Measurements from ENCODE around the gene SHKBP1. TPM values are rescaled to one million over a fixed set of nuclear protein-coding genes. Genes with fewer than 3 reads are reported as not detected.
A peak's percentile ranks its signal among the peaks of the same experiment; 100 is the strongest.

Gene SHKBP1
- total and polyA plus RNA-seq, 3 donors from 2014 or later, result 35.6 to 56.3 (median 37.2) TPM

DNA sequence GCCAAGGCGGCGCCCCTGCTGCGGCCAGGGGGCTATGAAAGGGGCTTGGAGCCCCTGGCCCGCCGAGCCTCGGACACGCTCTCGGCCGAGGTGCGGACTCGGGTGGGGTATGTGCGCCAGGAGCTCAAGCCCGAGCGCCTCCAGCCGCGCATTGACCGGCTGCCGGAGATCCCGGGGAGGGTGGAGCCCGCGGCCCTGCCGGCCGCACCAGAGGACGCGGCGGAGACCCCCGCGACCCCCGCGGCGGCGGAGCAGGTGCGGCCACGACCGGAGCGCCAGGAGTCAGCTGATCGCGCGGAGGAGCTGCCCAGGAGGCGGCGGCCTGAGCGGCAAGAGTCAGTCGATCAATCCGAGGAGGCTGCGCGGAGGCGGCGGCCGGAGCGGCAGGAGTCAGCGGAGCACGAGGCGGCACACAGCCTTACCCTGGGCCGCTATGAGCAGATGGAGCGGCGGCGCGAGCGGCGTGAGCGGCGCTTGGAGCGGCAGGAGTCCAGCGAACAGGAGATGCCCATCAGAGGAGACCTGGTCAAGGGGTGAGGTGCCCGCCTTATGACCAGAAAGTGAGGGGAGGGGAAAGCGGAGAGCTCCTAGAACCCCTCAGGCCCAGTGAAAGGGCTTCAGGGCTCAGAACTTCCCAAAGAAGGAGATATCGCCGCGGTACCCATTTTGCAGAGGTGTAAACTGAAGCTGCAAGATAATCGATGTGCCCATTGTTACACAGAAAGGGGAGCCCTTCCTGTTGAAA, 8.8 kb upstream of the SHKBP1 start:
- no peaks in the 10 kb centered on the region for H3K36me3 ChIP-seq (ENCODE audit: low read depth, missing control alignments)
- no peaks in the 10 kb centered on the region for H3K27me3 ChIP-seq
- no peaks in the 10 kb centered on the region for H3K9me3 ChIP-seq
- no peak for TF ChIP-seq POLR2A (IDR thresholded peaks at IDR 0.05)
- H3K4me3 ChIP-seq, result peak overlapping the region in 1 of 2 donors; percentile 21
- H3K27ac ChIP-seq, result no peak overlapping the region
- no peak for DNase-seq
- WGBS, 2 donors, result 15 to 18% methylated on average over 22 to 57 of the region's 70 CpGs
- H3K4me1 ChIP-seq, result peaks cover 3% of the 10 kb centered on the region
- intact Hi-C loops (cut with DNase I; ENCODE audit: low total_unique reads), result no loop called here

DNA sequence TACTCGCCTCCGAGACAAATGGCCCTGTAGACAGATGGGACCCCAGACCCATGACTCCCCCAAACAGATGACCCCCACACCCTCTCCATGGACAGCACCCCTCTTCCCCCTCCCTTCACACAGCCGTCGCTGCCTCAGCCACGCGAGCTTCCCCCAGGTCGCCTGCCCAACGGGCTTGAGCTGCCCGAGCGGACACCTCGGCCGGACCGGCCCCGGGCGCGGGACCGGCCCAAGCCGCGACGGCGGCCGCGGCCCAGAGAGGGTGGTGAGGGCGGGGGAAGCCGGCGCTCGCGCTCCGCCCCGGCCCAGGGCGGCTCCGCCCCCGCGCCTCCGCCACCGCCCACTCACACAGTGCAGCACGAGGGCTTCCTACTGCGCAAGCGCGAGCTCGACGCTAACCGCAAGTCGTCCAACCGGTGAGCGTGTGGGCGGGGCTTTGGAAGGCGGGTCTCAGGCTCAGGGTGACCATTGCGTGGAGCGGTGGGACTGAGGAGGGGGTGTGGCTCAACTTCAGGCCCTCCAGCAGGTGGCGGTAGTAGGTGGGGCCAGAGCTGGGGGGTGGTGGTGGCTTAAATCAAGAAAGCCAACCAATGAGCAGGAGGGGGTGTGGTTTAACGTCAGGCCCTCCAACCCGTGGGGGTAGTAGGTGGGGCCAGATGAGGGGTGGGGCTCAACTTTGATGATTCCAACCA, 6.2 kb upstream of the SHKBP1 start:
- Histone ChIP-seq H3K4me3 (peak overlapping the region; percentile 34 to 41), H3K36me3 (ENCODE audit: low read depth, missing control alignments) (no peaks in the 10 kb centered on the region), H3K27ac (peak overlapping the region; percentile 65 to 68), H3K27me3 (no peaks in the 10 kb centered on the region), H3K9me3 (no peaks in the 10 kb centered on the region), H3K4me1 (peaks cover 3% of the 10 kb centered on the region)
- intact Hi-C loops (cut with DNase I; ENCODE audit: low total_unique reads), result no loop called here
- TF ChIP-seq, protein P1, sequence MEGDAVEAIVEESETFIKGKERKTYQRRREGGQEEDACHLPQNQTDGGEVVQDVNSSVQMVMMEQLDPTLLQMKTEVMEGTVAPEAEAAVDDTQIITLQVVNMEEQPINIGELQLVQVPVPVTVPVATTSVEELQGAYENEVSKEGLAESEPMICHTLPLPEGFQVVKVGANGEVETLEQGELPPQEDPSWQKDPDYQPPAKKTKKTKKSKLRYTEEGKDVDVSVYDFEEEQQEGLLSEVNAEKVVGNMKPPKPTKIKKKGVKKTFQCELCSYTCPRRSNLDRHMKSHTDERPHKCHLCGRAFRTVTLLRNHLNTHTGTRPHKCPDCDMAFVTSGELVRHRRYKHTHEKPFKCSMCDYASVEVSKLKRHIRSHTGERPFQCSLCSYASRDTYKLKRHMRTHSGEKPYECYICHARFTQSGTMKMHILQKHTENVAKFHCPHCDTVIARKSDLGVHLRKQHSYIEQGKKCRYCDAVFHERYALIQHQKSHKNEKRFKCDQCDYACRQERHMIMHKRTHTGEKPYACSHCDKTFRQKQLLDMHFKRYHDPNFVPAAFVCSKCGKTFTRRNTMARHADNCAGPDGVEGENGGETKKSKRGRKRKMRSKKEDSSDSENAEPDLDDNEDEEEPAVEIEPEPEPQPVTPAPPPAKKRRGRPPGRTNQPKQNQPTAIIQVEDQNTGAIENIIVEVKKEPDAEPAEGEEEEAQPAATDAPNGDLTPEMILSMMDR (IDR thresholded peaks at IDR 0.05), result peak; percentile 17 to 62 (median 22)
- TF ChIP-seq POLR2A (IDR thresholded peaks at IDR 0.05), result no peak
- DNase-seq, result peak; percentile 99
- WGBS, 2 donors, result 1% methylated on average over 27 to 30 of the region's 53 CpGs

DNA sequence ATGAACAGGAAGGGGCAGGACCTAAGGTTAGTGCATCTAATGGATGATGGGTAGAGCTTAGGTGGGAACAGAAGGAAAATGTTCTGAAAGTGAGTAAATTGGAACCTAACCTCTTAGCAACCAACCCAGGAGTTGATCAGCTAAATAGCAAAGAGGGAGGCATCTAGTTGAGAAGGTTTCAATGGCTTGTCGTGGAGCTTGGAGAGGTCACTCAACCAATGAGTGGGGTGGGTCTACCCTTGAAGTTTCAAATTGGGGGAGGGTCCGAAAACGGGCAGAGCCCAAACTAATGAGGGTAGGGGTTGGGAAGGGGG, 5.7 kb upstream of the SHKBP1 start:
- H3K27ac ChIP-seq, result peak overlapping the region in 1 of 2 donors; percentile 65
- TF ChIP-seq, protein P1 (IDR thresholded peaks at IDR 0.05), result no peak
- no peak for TF ChIP-seq POLR2A (IDR thresholded peaks at IDR 0.05)
- H3K4me1 ChIP-seq, result peaks cover 3% of the 10 kb centered on the region
- DNase-seq, result no peak
- intact Hi-C loops (cut with DNase I; ENCODE audit: low total_unique reads), result no loop called here
- WGBS, 2 donors, result 23 to 26% methylated on average over 3 of the region's 3 CpGs
- H3K9me3 ChIP-seq, result no peaks in the 10 kb centered on the region
- H3K36me3 ChIP-seq (ENCODE audit: low read depth, missing control alignments), result no peaks in the 10 kb centered on the region
- H3K27me3 ChIP-seq, result no peaks in the 10 kb centered on the region
- no peak overlapping the region for H3K4me3 ChIP-seq

DNA sequence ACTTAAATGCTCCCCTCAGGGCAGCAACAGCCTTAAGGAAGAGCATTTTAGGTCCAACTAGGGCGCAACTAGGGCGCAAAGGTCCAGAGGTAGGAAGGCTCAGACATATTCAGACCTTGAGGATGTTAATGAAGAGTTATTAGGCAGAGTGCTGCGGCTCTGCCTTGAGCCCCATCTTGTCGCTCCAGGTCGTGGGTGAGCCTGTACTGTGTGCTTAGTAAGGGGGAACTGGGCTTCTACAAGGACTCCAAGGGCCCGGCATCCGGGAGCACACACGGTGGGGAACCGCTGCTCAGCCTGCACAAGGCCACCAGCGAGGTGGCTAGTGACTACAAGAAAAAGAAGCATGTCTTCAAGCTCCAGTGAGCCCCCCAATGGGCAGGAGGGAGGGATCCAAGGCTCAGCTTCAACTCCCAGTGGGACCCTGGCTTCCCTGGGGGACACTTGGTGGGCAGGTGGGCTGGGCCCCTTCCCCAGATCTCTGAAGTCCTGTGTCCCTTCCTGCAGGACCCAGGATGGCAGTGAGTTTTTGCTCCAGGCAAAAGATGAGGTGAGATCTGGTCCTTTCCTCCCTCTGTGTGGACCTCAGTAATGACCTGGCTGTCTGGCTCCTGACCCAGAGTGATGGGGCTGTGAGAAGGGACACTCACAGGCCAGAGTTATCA, 4.7 kb upstream of the SHKBP1 start:
- TF ChIP-seq POLR2A (IDR thresholded peaks at IDR 0.05), result no peak
- TF ChIP-seq, protein P1 (IDR thresholded peaks at IDR 0.05), result no peak
- Histone ChIP-seq H3K9me3 (no peaks in the 10 kb centered on the region), H3K4me1 (peaks cover 3% of the 10 kb centered on the region), H3K27me3 (no peaks in the 10 kb centered on the region), H3K36me3 (ENCODE audit: low read depth, missing control alignments) (no peaks in the 10 kb centered on the region), H3K4me3 (no peak overlapping the region), H3K27ac (no peak overlapping the region)
- no peak for DNase-seq
- intact Hi-C loops (cut with DNase I; ENCODE audit: low total_unique reads), result no loop called here
- 74 to 83% methylated on average over 10 of the region's 10 CpGs for WGBS, 2 donors

DNA sequence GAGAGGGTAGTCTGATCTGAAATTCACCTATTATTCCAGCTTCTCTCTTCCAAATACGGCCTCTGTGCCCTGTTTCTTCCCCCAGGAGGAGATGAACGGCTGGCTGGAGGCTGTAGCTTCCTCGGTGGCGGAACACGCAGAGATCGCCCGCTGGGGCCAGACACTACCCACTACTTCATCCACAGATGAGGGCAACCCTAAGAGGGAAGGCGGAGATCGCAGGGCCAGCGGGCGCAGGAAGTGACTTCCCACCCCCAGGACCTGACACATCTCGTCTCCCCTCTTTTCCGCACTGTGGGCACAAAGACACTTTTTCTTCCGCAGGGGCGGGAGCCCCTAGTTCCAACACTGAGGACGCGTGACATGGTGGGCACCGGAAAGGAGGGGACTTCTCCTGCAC, 1.3 kb upstream of the SHKBP1 start:
- Histone ChIP-seq H3K9me3 (no peaks in the 10 kb centered on the region), H3K27ac (no peak overlapping the region), H3K4me3 (no peak overlapping the region), H3K4me1 (no peaks in the 10 kb centered on the region), H3K36me3 (ENCODE audit: low read depth, missing control alignments) (no peaks in the 10 kb centered on the region), H3K27me3 (no peaks in the 10 kb centered on the region)
- TF ChIP-seq, protein P1 (IDR thresholded peaks at IDR 0.05), result no peak
- TF ChIP-seq POLR2A (IDR thresholded peaks at IDR 0.05), result no peak
- intact Hi-C loops (cut with DNase I; ENCODE audit: low total_unique reads), result no loop called here
- WGBS, 2 donors, result 52 to 66% methylated on average over 16 to 18 of the region's 18 CpGs
- no peak for DNase-seq

All from testis (tissue), 3 donors.